ENCODE results near the gene TSPAN17.

The TSPAN17 gene

DNA sequence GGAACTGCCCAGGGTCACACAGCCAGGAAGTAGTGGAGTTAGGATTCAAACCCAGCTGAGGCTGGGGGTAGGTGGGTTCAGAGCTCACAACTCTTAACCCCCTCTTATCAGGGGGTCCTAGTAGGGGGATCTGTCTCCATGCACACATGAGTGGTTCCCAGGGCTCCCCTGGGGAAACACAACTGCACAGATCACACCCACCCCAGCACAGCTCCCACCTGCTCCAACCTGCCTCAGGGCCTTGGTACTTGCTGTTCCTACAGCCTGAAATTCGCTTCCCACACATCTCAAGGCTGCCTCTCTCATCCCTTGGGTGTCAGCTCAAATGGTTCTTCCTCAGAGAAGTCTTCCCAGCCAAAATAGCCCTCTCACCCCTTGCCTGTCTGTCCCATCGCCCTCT is 21.8 kb upstream of the TSPAN17 start:
- TF ChIP-seq, protein P1, sequence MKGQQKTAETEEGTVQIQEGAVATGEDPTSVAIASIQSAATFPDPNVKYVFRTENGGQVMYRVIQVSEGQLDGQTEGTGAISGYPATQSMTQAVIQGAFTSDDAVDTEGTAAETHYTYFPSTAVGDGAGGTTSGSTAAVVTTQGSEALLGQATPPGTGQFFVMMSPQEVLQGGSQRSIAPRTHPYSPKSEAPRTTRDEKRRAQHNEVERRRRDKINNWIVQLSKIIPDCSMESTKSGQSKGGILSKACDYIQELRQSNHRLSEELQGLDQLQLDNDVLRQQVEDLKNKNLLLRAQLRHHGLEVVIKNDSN (IDR thresholded peaks at IDR 0.05), result no peak
- TF ChIP-seq CREB1 (IDR thresholded peaks at IDR 0.05; ENCODE audit: low read depth), result no peak
- TF ChIP-seq TCF12 (IDR thresholded peaks at IDR 0.05; ENCODE audit: low read depth), result no peak
- TF ChIP-seq RAD21 (IDR thresholded peaks at IDR 0.05; ENCODE audit: low read depth), result no peak
- TF ChIP-seq, protein P2, sequence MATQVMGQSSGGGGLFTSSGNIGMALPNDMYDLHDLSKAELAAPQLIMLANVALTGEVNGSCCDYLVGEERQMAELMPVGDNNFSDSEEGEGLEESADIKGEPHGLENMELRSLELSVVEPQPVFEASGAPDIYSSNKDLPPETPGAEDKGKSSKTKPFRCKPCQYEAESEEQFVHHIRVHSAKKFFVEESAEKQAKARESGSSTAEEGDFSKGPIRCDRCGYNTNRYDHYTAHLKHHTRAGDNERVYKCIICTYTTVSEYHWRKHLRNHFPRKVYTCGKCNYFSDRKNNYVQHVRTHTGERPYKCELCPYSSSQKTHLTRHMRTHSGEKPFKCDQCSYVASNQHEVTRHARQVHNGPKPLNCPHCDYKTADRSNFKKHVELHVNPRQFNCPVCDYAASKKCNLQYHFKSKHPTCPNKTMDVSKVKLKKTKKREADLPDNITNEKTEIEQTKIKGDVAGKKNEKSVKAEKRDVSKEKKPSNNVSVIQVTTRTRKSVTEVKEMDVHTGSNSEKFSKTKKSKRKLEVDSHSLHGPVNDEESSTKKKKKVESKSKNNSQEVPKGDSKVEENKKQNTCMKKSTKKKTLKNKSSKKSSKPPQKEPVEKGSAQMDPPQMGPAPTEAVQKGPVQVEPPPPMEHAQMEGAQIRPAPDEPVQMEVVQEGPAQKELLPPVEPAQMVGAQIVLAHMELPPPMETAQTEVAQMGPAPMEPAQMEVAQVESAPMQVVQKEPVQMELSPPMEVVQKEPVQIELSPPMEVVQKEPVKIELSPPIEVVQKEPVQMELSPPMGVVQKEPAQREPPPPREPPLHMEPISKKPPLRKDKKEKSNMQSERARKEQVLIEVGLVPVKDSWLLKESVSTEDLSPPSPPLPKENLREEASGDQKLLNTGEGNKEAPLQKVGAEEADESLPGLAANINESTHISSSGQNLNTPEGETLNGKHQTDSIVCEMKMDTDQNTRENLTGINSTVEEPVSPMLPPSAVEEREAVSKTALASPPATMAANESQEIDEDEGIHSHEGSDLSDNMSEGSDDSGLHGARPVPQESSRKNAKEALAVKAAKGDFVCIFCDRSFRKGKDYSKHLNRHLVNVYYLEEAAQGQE (IDR thresholded peaks at IDR 0.05; ENCODE audit: low read depth), result no peak

DNA sequence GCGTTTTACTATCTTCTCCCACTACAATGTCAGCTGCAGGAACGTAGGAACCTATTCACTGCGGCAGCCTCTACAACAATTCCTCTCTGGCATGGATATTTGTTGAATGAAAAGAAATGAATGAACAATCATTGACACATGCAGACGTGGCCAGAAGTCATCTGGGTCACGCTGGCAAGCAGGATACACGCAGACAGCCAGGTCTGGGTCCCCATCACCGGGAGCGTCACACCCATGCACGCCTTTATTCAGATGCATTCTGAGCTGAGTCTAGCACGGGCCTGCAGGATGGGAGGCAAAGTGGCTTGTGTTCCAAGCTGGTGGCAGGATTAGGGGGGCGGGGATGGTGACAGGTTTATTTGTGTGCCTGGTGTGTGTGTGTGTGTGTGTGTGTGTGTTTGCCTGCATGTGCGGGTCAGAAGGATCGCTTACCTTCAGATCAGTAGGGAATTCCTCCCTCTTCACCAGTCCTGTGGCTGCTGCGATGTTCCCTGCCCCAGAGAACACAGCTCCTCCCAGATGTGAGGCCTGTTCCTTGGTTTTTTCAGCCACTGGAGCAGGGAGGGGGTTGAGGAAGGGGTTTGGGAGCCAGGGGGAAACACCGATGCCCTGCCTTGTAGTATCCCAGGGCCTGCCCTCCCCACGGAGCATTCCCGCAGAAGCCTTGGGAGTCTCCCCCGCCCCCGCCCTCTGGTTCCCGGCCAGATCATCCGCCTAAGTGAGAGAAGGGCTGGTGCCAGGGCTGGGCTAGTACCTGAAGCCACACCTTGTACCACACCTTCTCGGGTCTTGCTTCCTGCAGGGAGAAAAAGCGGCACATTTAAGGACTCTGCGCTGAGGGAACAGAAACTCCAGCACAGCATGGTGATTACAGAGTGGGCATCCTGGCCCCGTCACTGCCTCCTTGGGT is 21.1 kb upstream of the TSPAN17 start:
- TF ChIP-seq CREB1 (IDR thresholded peaks at IDR 0.05; ENCODE audit: low read depth), result no peak
- no peak for TF ChIP-seq NFIC (IDR thresholded peaks at IDR 0.05)
- peak; percentile 74; the same call in 1 of the 2 replicates for TF ChIP-seq EGR1 (IDR thresholded peaks at IDR 0.05)
- TF ChIP-seq, protein P3, sequence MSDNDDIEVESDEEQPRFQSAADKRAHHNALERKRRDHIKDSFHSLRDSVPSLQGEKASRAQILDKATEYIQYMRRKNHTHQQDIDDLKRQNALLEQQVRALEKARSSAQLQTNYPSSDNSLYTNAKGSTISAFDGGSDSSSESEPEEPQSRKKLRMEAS (IDR thresholded peaks at IDR 0.05), result peak; percentile 34; the same call in 1 of the 2 replicates

DNA sequence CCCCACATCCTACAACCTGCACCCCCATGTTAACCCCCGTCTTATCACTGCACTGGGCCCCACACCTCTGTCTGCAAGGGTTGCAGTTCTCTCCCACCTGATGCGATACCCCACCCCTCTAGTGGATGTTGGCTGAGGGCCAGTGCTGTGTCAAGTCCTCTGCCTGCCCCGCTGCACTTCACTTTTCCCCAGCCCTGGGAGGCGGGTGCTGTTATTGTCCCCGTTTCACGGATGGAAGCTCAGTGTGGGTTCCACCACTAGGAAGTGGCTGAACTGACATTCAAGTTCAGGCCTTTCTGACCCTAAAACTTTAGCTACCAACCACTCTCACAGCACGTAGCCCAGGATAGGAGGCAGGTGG is 20.4 kb upstream of the TSPAN17 start:
- TF ChIP-seq EGR1 (IDR thresholded peaks at IDR 0.05) (no peak), NFIC (IDR thresholded peaks at IDR 0.05) (peak; percentile 78)

DNA sequence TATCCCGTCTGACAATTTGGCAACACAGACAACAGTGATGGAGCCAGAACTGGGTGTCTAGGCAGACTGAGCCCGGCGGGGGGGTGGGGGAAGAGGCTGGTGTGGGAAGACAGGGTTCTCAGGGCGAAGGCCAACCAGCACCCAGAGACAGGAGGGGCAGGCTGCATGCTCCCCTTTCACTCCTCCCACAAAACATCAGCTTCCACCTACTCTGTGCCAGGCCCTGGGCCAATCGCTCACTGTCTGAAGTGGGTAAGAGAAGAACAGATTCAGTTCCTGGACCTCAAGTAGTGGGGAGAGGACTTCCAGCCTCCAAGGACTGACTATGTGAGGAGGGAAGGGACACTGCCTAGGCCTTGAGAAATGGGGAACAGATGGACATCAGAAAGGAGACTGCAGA is 19.7 kb upstream of the TSPAN17 start:
- no peak for TF ChIP-seq NFIC (IDR thresholded peaks at IDR 0.05)
- TF ChIP-seq, protein P2 (IDR thresholded peaks at IDR 0.05; ENCODE audit: low read depth), result no peak
- TF ChIP-seq TEAD4 (IDR thresholded peaks at IDR 0.05), result no peak
- TF ChIP-seq CEBPB (IDR thresholded peaks at IDR 0.05), result no peak
- no peak for TF ChIP-seq RAD21 (IDR thresholded peaks at IDR 0.05; ENCODE audit: low read depth)
- TF ChIP-seq, protein P3 (IDR thresholded peaks at IDR 0.05), result no peak
- TF ChIP-seq, protein P1 (IDR thresholded peaks at IDR 0.05), result no peak
- no peak for TF ChIP-seq CREB1 (IDR thresholded peaks at IDR 0.05; ENCODE audit: low read depth)
- TF ChIP-seq TCF12 (IDR thresholded peaks at IDR 0.05; ENCODE audit: low read depth), result no peak
- no peak for TF ChIP-seq EGR1 (IDR thresholded peaks at IDR 0.05)
- no peak for TF ChIP-seq EP300 (IDR thresholded peaks at IDR 0.05; ENCODE audit: borderline replicate concordance)
- no peak for TF ChIP-seq TAF1 (IDR thresholded peaks at IDR 0.05; ENCODE audit: low read depth)
- no peak for TF ChIP-seq YY1 (IDR thresholded peaks at IDR 0.05; ENCODE audit: low read depth)
- no peak for TF ChIP-seq ZBTB7A (IDR thresholded peaks at IDR 0.05; ENCODE audit: low read depth)
- TF ChIP-seq FOXM1 (IDR thresholded peaks at IDR 0.05; ENCODE audit: borderline replicate concordance, low read depth), result no peak

DNA sequence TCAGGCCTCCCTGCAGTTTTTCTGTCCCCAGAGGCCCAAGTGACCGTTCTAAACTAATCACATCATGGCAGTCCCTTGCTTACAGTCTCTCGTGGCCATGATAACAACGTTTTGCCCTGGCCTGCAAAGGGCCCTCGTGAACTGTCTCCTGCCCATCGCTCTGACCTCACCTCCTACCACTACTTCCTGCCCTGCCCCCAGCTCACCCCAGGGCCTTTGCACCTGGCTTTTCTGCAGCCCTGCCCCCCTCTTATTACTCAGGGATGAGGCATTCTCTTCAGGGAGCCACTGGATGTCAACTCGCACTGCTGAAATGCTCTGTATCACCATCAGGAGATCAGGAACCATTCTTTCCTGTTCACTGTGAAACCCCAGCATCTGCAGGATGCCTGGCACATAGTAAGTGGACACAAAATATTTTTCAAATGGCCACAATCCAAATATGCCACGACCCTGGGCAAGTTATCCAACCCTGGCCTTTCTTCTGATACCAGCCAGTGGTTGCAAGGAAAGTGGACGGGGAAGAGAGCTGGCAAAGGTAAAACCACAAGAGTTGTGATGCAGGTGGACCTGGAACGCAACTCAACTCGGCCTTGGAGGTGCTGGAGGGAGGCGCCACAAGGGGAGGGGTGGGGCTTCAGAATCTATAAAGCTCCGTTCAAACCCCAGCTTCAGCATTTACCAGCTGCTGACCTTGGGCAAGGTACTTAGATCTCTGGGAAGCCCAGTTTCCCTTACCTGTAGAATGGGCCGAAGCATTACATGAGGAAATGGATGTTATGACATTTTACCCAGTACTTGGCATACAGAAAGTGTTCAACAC is 18.7 kb upstream of the TSPAN17 start:
- TF ChIP-seq RAD21 (IDR thresholded peaks at IDR 0.05; ENCODE audit: low read depth) (no peak), FOXM1 (IDR thresholded peaks at IDR 0.05; ENCODE audit: borderline replicate concordance, low read depth) (no peak), ZBTB7A (IDR thresholded peaks at IDR 0.05; ENCODE audit: low read depth) (no peak), TEAD4 (IDR thresholded peaks at IDR 0.05) (no peak), CEBPB (IDR thresholded peaks at IDR 0.05) (no peak), NFIC (IDR thresholded peaks at IDR 0.05) (no peak), YY1 (IDR thresholded peaks at IDR 0.05; ENCODE audit: low read depth) (no peak), CREB1 (IDR thresholded peaks at IDR 0.05; ENCODE audit: low read depth) (no peak), EP300 (IDR thresholded peaks at IDR 0.05; ENCODE audit: borderline replicate concordance) (no peak), TAF1 (IDR thresholded peaks at IDR 0.05; ENCODE audit: low read depth) (no peak), EGR1 (IDR thresholded peaks at IDR 0.05) (no peak)
- TF ChIP-seq, protein P3 (IDR thresholded peaks at IDR 0.05), result no peak
- TF ChIP-seq, protein P1 (IDR thresholded peaks at IDR 0.05), result no peak
- TF ChIP-seq, protein P2 (IDR thresholded peaks at IDR 0.05; ENCODE audit: low read depth), result no peak

Measured in Ishikawa (cell line).